Nephron (organoid): ENCODE data around the gene NAA60.
A peak's percentile ranks its signal among the peaks of the same experiment; 100 is the strongest.

ENCODE experiments used
- H3K27ac Mint-ChIP-seq, 3 experiments: 2 replicates each; pipeline ENCODE4 v1.8.0; 2020; ENCODE audit warnings: mixed read lengths in 3 of 3, mild to moderate bottlenecking in 2 of 3, moderate library complexity in 1 of 3
- H3K27me3 Mint-ChIP-seq: 2 replicates; pipeline ENCODE4 v1.8.0; 2021; ENCODE audit warnings: low read depth, mild to moderate bottlenecking, moderate library complexity, mixed read lengths
- H3K36me3 Mint-ChIP-seq: 2 replicates; pipeline ENCODE4 v1.8.0; 2020; ENCODE audit warnings: low read depth, mixed read lengths
- H3K4me1 Mint-ChIP-seq: 2 replicates; pipeline ENCODE4 v1.8.0; 2020; ENCODE audit warnings: mixed read lengths
- H3K4me3 Mint-ChIP-seq, 3 experiments: 2 replicates each; pipeline ENCODE4 v1.8.0; 2020; ENCODE audit warnings: mild to moderate bottlenecking in 3 of 3, mixed read lengths in 3 of 3, moderate library complexity in 2 of 3
- H3K9me3 Mint-ChIP-seq: 2 replicates; pipeline ENCODE4 v1.8.0; 2020; ENCODE audit warnings: mixed read lengths
- CTCF ChIP-seq, 3 experiments: fragments of 200-600 bp; sonication (generic); IDR thresholded peaks; one replicate each; pipeline ENCODE4 v1.5.0; 2021; ENCODE audit warnings: antibody characterized with exemption in 3 of 3; ENCODE audit not compliant: unreplicated experiment in 3 of 3

NAA60 gene

GRCh38 chr16:3488801-3489200 lies 45.3 kb downstream of the NAA60 start:
- peaks cover 19% of the 10 kb centered on the region for H3K4me1 Mint-ChIP-seq
- peak overlapping the region in 1 of 3 experiments; percentile 45 for H3K4me3 Mint-ChIP-seq
- peaks cover 9% of the 10 kb centered on the region for H3K36me3 Mint-ChIP-seq
- H3K27ac Mint-ChIP-seq, result peak overlapping the region; percentile 50 to 60 (median 56)
- H3K27me3 Mint-ChIP-seq, result no peaks in the 10 kb centered on the region
- no peaks in the 10 kb centered on the region for H3K9me3 Mint-ChIP-seq
- no peak for TF ChIP-seq CTCF (IDR thresholded peaks at IDR 0.05; ENCODE audit: unreplicated experiment in 3 of 3)

GRCh38 chr16:3490911-3491629 lies 47.6 kb downstream of the NAA60 start:
- H3K27ac Mint-ChIP-seq, result no peak overlapping the region
- H3K4me3 Mint-ChIP-seq, result no peak overlapping the region
- TF ChIP-seq CTCF (IDR thresholded peaks at IDR 0.05; ENCODE audit: unreplicated experiment in 3 of 3), result no peak
- H3K36me3 Mint-ChIP-seq, result peaks cover 6% of the 10 kb centered on the region
- no peaks in the 10 kb centered on the region for H3K27me3 Mint-ChIP-seq
- H3K4me1 Mint-ChIP-seq, result peaks cover 19% of the 10 kb centered on the region
- H3K9me3 Mint-ChIP-seq, result no peaks in the 10 kb centered on the region

- Mint-ChIP-seq H3K4me3 (no peak overlapping the region), H3K27me3 (no peaks in the 10 kb centered on the region), H3K4me1 (peaks cover 19% of the 10 kb centered on the region), H3K27ac (no peak overlapping the region), H3K36me3 (no peaks in the 10 kb centered on the region), H3K9me3 (no peaks in the 10 kb centered on the region)
- no peak for TF ChIP-seq CTCF (IDR thresholded peaks at IDR 0.05; ENCODE audit: unreplicated experiment in 3 of 3)
Observed at GRCh38 chr16:3492356-3492755, 48.9 kb downstream of the NAA60 start.

GRCh38 chr16:3494386-3494973 lies 51.0 kb downstream of the NAA60 start:
- Mint-ChIP-seq H3K27me3 (no peaks in the 10 kb centered on the region), H3K27ac (no peak overlapping the region), H3K9me3 (no peaks in the 10 kb centered on the region), H3K4me3 (no peak overlapping the region), H3K36me3 (no peaks in the 10 kb centered on the region), H3K4me1 (peaks cover 14% of the 10 kb centered on the region)
- no peak for TF ChIP-seq CTCF (IDR thresholded peaks at IDR 0.05; ENCODE audit: unreplicated experiment in 3 of 3)

- H3K27ac Mint-ChIP-seq, result no peak within 1 kb of the TSS
- H3K36me3 Mint-ChIP-seq, result no peaks in the 10 kb centered on the region
- no peaks in the 10 kb centered on the region for H3K9me3 Mint-ChIP-seq
- H3K27me3 Mint-ChIP-seq, result no peaks in the 10 kb centered on the region
- H3K4me1 Mint-ChIP-seq, result peaks cover 14% of the 10 kb centered on the region
- no peak within 1 kb of the TSS for H3K4me3 Mint-ChIP-seq
- TF ChIP-seq CTCF (IDR thresholded peaks at IDR 0.05; ENCODE audit: unreplicated experiment in 3 of 3), result no peak
Observed at GRCh38 chr16:3495176-3495575, 51.7 kb downstream of the NAA60 start, which contains the start of gene C16orf90. TSS of gene C16orf90 (minus strand) at chr16:3495489. CDS start at chr16:3495421, 68 bp downstream.

GRCh38 chr16:3496386-3496785 lies 52.9 kb downstream of the NAA60 start:
- Mint-ChIP-seq H3K36me3 (no peaks in the 10 kb centered on the region), H3K27ac (no peak overlapping the region), H3K4me3 (no peak overlapping the region), H3K9me3 (no peaks in the 10 kb centered on the region), H3K27me3 (no peaks in the 10 kb centered on the region), H3K4me1 (peaks cover 16% of the 10 kb centered on the region)
- no peak for TF ChIP-seq CTCF (IDR thresholded peaks at IDR 0.05; ENCODE audit: unreplicated experiment in 3 of 3)
